Thoracic aorta (tissue), 2 donors: ENCODE results near the gene HS3ST3A1. TPM values are rescaled to one million over a fixed set of nuclear protein-coding genes. Genes with fewer than 3 reads are reported as not detected.

Experiments
- ATAC-seq: fragments of 150-250 bp; one replicate; pipeline ENCODE4 v1.8.0; 2017; ENCODE audit warnings: low read depth; ENCODE audit not compliant: insufficient number of reproducible peaks, low FRiP score
- DNase-seq: peaks from one replicate; pipeline ENCODE4 v3.0.0-alpha.2; 2020; ENCODE audit warnings: low spot score
- H3K27ac ChIP-seq, 2 donors: fragments of 200-600 bp; sonication (generic); 1 replicate in 1 of 2; 2 replicates in 1 of 2; pipeline ENCODE4 v1.5.1; 2016; ENCODE audit warnings: mild to moderate bottlenecking in 2 of 2, moderate library complexity in 2 of 2
- H3K27me3 ChIP-seq: fragments of 200-600 bp; sonication (generic); replicated peaks from 2 replicates; pipeline ENCODE4 v1.6.0; 2016; ENCODE audit warnings: mild to moderate bottlenecking; ENCODE audit not compliant: insufficient read depth
- H3K36me3 ChIP-seq: fragments of 200-600 bp; sonication (generic); one replicate; pipeline ENCODE4 v1.5.1; 2016
- H3K4me1 ChIP-seq, 2 donors: fragments of 200-600 bp; sonication (generic); 1 replicate in 1 of 2; 2 replicates in 1 of 2; pipeline versions ENCODE4 v1.5.1 to v1.6.0; 2016; ENCODE audit warnings: low read depth in 2 of 2, mild to moderate bottlenecking in 1 of 2; ENCODE audit not compliant: control insufficient read depth in 1 of 2
- H3K4me3 ChIP-seq: fragments of 200-600 bp; sonication (generic); 2 replicates; pipeline ENCODE4 v1.5.1; 2016; ENCODE audit warnings: mild to moderate bottlenecking
- H3K9me3 ChIP-seq: fragments of 200-600 bp; sonication (generic); 2 replicates; pipeline ENCODE4 v1.5.1; 2016
- CTCF ChIP-seq: fragments of 200-600 bp; sonication (generic); IDR thresholded peaks from one replicate; pipeline ENCODE4 v1.5.1; 2019; ENCODE audit warnings: antibody characterized with exemption
- total RNA-seq, 2 donors: library from RNA; depleted of rRNA; stranded (reverse); fragments of >200 nt; gene quantifications; one replicate each; pipeline versions ENCODE4 v1.1.0 to v1.2.3, GENCODE V29; 2016

The HS3ST3A1 gene
- total RNA-seq, 2 donors from 2014 or later: 1.5 to 5.4 TPM

DNA sequence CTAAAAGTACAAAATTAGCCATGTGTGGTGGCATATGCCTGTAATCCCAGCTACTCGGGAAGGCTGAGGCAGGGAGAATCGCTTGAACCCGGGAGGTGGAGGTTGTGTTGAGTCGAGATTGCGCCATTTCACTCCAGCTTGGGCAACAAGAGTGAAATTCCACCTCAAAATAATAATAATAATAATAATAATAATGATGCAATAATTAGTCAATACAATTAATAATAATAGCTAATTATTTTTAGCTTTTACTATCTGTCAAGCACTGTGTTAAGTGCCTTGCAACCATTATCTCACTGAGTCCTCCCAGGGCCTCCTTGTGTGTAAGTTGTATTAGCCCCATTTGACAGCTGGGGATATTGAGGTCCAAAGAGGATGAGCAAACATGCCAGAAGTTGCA, 14.3 kb upstream of the HS3ST3A1 start:
- Histone ChIP-seq H3K27me3 (no peaks in the 10 kb centered on the region), H3K4me1 (no peaks in the 10 kb centered on the region), H3K9me3 (no peaks in the 10 kb centered on the region), H3K36me3 (no peaks in the 10 kb centered on the region), H3K4me3 (no peak overlapping the region), H3K27ac (no peak overlapping the region)
- no peak for TF ChIP-seq CTCF
- no peak for DNase-seq
- ATAC-seq: no peak

DNA sequence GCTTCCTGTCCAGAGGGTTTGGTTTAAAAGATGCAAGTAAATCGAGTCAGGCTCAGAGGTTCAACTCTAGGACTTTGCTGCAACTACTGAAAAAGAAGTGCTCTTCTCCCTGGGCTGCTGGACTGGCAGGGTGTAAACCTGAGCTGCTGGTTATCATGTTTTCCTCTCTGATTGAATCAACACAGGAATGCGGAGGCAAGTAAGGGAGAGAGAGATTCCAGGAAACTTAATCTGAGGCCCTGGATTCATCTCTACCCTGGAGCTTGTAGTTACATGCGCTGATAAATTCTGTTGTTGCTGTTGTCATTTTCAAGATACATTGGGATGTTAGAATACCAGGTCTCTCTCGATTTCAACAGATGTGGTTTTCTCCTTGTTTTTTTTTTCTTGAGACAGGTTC, 8.2 kb upstream of the HS3ST3A1 start:
- Histone ChIP-seq H3K27ac (no peak overlapping the region), H3K36me3 (no peaks in the 10 kb centered on the region), H3K4me1 (no peaks in the 10 kb centered on the region), H3K4me3 (no peak overlapping the region), H3K9me3 (no peaks in the 10 kb centered on the region), H3K27me3 (no peaks in the 10 kb centered on the region)
- no peak for TF ChIP-seq CTCF
- no peak for DNase-seq
- no peak for ATAC-seq

DNA sequence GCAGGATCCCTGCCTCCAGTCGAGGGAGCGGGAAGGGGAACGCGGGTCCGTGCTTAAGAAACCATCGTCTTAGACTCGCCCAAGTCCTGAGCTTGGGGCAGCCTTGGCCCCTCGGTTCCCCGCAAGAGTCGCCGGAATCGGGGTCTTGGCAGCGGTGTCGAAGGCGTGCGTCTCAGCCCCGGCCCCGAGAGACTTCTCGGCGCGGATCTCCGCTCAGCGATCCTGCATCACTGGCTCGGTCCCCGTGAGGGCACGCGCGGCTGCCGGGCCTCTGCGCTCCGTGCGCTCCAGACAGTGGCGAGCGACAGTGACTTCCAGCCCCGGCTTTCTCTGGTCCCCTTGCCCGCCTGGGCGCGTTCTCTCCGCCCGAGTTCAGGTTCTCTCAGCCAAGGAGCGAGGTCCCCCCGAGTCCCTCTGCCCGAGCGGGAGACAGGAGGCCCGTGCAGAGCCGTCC, 380 bp downstream of the HS3ST3A1 start:
- no peak for ATAC-seq
- DNase-seq: no peak
- H3K4me1 ChIP-seq: peaks cover 4 to 17% of the 10 kb centered on the region in 2 donors
- peak overlapping the region; percentile 45 for H3K4me3 ChIP-seq
- H3K9me3 ChIP-seq: no peaks in the 10 kb centered on the region
- no peaks in the 10 kb centered on the region for H3K36me3 ChIP-seq
- TF ChIP-seq CTCF: no peak
- no peak overlapping the region for H3K27ac ChIP-seq
- H3K27me3 ChIP-seq: no peaks in the 10 kb centered on the region

GRCh38 chr17:13600475-13601321, 1.0 kb downstream of the HS3ST3A1 start:
- Histone ChIP-seq H3K9me3 (no peaks in the 10 kb centered on the region), H3K36me3 (no peaks in the 10 kb centered on the region), H3K4me1 (peaks cover 4 to 17% of the 10 kb centered on the region in 2 donors), H3K27me3 (no peaks in the 10 kb centered on the region), H3K27ac (no peak overlapping the region), H3K4me3 (peak overlapping the region; percentile 45)
- DNase-seq (no peak), ATAC-seq (no peak)
- TF ChIP-seq CTCF: no peak

DNA sequence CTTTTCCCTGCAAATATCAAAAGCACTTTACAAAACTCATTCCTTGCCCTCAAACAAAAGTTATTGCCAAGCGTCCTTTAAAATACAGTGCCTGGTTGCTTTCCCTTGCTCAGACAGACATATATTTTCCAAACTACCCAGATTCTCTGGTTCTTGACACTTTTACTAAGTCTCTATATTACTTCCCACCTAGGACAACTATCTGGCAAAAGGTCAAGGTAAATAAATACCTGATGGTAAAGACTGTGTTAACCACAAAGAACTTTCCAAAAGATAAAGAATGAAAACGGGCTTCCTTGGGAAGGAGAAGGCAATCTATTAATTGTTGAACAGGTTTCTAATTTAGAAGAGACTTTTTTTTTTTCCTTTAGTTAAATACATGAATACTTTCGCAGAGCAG, 1.9 kb downstream of the HS3ST3A1 start:
- ATAC-seq (no peak), DNase-seq (no peak)
- Histone ChIP-seq H3K36me3 (no peaks in the 10 kb centered on the region), H3K4me3 (no peak overlapping the region), H3K9me3 (no peaks in the 10 kb centered on the region), H3K4me1 (peaks cover 4 to 17% of the 10 kb centered on the region in 2 donors), H3K27ac (no peak overlapping the region), H3K27me3 (no peaks in the 10 kb centered on the region)
- no peak for TF ChIP-seq CTCF
